ENCODE results near the gene OTOA. TPM values are rescaled to one million over a fixed set of nuclear protein-coding genes. Genes with fewer than 3 reads are reported as not detected.
"Not testable (repeated sequence)": the region's sequence is repeated elsewhere in the genome, so short reads cannot be mapped to it uniquely, and the experiment has no call there.

OTOA gene
- total RNA-seq, 1 experiment from 2014 or later = not detected

DNA sequence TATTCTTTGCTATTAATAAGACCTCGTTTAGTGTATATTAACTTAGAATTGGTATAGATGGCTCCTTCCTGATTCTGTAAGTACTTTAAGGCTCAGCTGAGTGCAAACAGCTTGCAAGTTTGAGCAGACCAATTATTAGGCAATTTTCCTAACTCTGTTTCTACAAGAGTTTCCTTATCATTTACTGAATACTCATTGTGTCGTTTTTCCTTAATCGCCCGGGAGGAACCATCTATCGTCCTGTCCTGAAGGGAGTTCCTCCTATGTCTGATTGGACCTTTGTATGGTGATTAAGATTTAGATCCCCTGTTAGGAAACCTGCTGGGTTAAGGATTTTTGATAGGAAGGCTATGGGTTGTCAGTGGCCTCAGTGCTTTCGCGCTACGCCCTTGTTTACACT lies 32.4 kb upstream of the OTOA start:
- not testable (repeated sequence) for H3K27me3 ChIP-seq (replicated peaks); H3K27ac ChIP-seq; DNase-seq (ENCODE audit: low read depth in 1 of 2, low spot score in 2 of 2); H3K9me3 ChIP-seq (replicated peaks); H3K4me1 ChIP-seq (replicated peaks); H3K4me3 ChIP-seq
- H3K36me3 ChIP-seq = peaks cover 32% of the 10 kb centered on the region

DNA sequence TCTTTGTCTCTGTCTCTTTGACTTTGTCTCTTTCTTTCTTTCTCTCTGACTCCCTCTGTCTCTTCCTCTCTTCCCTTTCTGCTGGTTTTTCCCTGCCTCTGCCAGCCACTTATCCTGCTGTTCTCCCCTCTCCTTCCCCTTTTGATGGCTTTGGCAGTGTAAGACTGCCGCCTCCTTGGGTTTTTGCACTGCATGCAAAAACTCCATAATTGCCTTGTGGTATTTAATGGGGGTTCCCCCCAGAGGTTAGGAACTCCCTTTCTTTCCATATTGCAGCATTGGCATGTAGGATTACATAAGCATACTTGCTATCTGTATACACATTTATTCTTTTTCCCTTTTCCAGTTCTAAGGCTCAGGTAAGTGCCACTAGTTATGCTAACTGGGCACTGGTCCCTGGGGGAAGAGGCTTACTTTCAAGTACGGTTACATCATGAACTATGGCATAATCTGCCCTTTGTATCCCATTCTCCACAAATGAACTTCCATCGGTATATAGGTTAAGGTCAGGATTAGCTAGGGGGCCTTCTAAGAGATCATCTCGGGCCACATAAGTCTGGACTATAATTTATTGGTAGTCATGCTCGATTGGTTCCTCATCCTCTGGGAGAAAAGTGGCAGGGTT lies 31.7 kb upstream of the OTOA start:
- not testable (repeated sequence) for H3K9me3 ChIP-seq (replicated peaks); H3K4me1 ChIP-seq (replicated peaks); H3K27me3 ChIP-seq (replicated peaks); DNase-seq (ENCODE audit: low read depth in 1 of 2, low spot score in 2 of 2); H3K27ac ChIP-seq; H3K4me3 ChIP-seq
- H3K36me3 ChIP-seq = peaks cover 26% of the 10 kb centered on the region

- Histone ChIP-seq H3K4me3 (no peak overlapping the region), H3K4me1 (replicated peaks) (no peaks in the 10 kb centered on the region), H3K9me3 (replicated peaks) (no peaks in the 10 kb centered on the region), H3K36me3 (peaks cover 11% of the 10 kb centered on the region), H3K27ac (no peak overlapping the region), H3K27me3 (replicated peaks) (no peaks in the 10 kb centered on the region)
- no peak for DNase-seq (ENCODE audit: low read depth in 1 of 2, low spot score in 2 of 2)
These were observed 29.6 kb upstream of the OTOA start for GRCh38 chr16:21634216-21634615.

- DNase-seq (ENCODE audit: low read depth in 1 of 2, low spot score in 2 of 2); H3K4me3 ChIP-seq; H3K4me1 ChIP-seq (replicated peaks); H3K27me3 ChIP-seq (replicated peaks); H3K9me3 ChIP-seq (replicated peaks); H3K36me3 ChIP-seq; H3K27ac ChIP-seq: not testable (repeated sequence)
These were observed 28.1 kb upstream of the OTOA start for GRCh38 chr16:21635694-21636093.

GRCh38 chr16:21637032-21637968 lies 26.5 kb upstream of the OTOA start:
- Histone ChIP-seq H3K4me3 (no peak overlapping the region), H3K36me3 (peaks cover 3% of the 10 kb centered on the region; the same call in 1 of the 2 replicates), H3K9me3 (replicated peaks) (no peaks in the 10 kb centered on the region), H3K4me1 (replicated peaks) (no peaks in the 10 kb centered on the region), H3K27me3 (replicated peaks) (no peaks in the 10 kb centered on the region), H3K27ac (no peak overlapping the region)
- DNase-seq (ENCODE audit: low read depth in 1 of 2, low spot score in 2 of 2) = no peak

DNA sequence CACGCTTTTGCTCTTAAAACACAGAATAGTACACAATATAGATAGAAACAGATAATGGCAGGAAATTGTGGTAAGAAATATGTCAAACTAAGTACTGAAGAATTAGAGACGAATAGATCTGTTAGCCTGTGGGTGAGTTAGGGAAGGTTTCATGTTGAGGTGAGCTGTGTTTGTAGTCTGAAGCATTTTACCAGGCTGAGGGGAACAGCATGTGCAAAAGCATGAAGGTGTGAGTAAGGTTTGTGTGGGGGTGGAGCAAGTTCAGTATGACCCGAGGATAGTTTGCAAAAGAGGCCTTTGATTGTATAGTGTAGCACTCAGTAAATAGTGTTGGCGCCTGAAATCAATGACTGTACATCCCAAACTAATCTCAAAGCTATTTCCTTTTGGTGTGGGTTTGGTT lies 25.2 kb upstream of the OTOA start:
- peaks cover 3% of the 10 kb centered on the region; the same call in 1 of the 2 replicates for H3K36me3 ChIP-seq
- no peak overlapping the region for H3K27ac ChIP-seq
- H3K27me3 ChIP-seq (replicated peaks) = no peaks in the 10 kb centered on the region
- H3K4me1 ChIP-seq (replicated peaks) = no peaks in the 10 kb centered on the region
- no peak overlapping the region for H3K4me3 ChIP-seq
- no peak for DNase-seq (ENCODE audit: low read depth in 1 of 2, low spot score in 2 of 2)
- no peaks in the 10 kb centered on the region for H3K9me3 ChIP-seq (replicated peaks)

GRCh38 chr16:21639493-21639892 lies 24.3 kb upstream of the OTOA start:
- no peaks in the 10 kb centered on the region for H3K4me1 ChIP-seq (replicated peaks)
- no peak overlapping the region for H3K4me3 ChIP-seq
- H3K9me3 ChIP-seq (replicated peaks) = no peaks in the 10 kb centered on the region
- no peaks in the 10 kb centered on the region for H3K27me3 ChIP-seq (replicated peaks)
- H3K27ac ChIP-seq = no peak overlapping the region
- peaks cover 3% of the 10 kb centered on the region; the same call in 1 of the 2 replicates for H3K36me3 ChIP-seq
- no peak for DNase-seq (ENCODE audit: low read depth in 1 of 2, low spot score in 2 of 2)

DNA sequence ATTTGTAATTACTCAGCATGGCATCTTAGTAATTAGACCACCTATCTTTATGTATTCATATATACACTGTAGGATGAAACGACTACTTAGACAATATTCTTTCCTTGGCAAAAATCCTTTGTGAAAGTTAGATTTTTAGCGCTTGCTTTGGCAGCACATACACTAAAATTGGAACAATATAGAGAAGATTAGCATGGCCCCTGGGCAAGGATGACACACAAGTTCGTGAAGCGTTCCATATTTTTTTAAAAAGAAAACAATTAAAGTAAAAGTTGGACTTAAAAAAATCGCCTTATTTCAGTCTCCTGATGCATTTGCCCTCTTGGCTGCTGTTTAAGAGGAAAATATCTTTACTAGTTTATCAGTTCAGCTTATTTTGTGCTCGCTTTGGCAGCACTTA lies 21.9 kb upstream of the OTOA start:
- Histone ChIP-seq H3K4me3 (no peak overlapping the region), H3K27ac (no peak overlapping the region), H3K9me3 (replicated peaks) (no peaks in the 10 kb centered on the region), H3K27me3 (replicated peaks) (no peaks in the 10 kb centered on the region), H3K4me1 (replicated peaks) (peaks cover 3% of the 10 kb centered on the region; the same call in 1 of the 2 replicates), H3K36me3 (peaks cover 6% of the 10 kb centered on the region)
- DNase-seq (ENCODE audit: low read depth in 1 of 2, low spot score in 2 of 2) = no peak

GRCh38 chr16:21642861-21643260 lies 20.9 kb upstream of the OTOA start:
- DNase-seq (ENCODE audit: low read depth in 1 of 2, low spot score in 2 of 2) = no peak
- Histone ChIP-seq H3K4me3 (no peak overlapping the region), H3K4me1 (replicated peaks) (peaks cover 8% of the 10 kb centered on the region; the same call in 1 of the 2 replicates), H3K27ac (no peak overlapping the region), H3K27me3 (replicated peaks) (no peaks in the 10 kb centered on the region), H3K9me3 (replicated peaks) (no peaks in the 10 kb centered on the region), H3K36me3 (peaks cover 13% of the 10 kb centered on the region)

- Histone ChIP-seq H3K27ac (no peak overlapping the region), H3K36me3 (peaks cover 13% of the 10 kb centered on the region), H3K27me3 (replicated peaks) (no peaks in the 10 kb centered on the region), H3K9me3 (replicated peaks) (no peaks in the 10 kb centered on the region), H3K4me1 (replicated peaks) (peaks cover 8% of the 10 kb centered on the region; the same call in 1 of the 2 replicates), H3K4me3 (no peak overlapping the region)
- no peak for DNase-seq (ENCODE audit: low read depth in 1 of 2, low spot score in 2 of 2)
These were observed 20.0 kb upstream of the OTOA start for GRCh38 chr16:21643785-21644184.

DNA sequence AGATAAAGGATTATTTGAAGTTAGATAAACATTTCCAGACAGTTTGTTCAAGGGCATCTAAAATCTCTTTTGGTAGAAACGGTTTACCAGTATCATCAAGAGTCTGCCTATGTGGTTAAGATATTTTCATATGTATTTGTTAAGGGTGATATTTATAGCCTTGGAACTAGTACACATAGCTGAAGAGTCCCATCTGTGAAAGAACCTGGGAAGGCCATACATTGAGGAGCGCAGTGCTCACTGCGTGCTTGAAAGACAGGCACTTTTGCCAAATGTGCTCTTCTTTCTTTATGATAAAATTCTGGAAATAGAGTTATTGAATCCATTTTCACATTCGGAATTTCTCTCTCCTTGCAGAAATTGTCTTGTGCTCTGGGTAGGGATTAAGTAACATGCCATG lies 19.1 kb upstream of the OTOA start:
- H3K27me3 ChIP-seq (replicated peaks) = no peaks in the 10 kb centered on the region
- peaks cover 8% of the 10 kb centered on the region; the same call in 1 of the 2 replicates for H3K4me1 ChIP-seq (replicated peaks)
- peaks cover 13% of the 10 kb centered on the region for H3K36me3 ChIP-seq
- no peak for DNase-seq (ENCODE audit: low read depth in 1 of 2, low spot score in 2 of 2)
- H3K4me3 ChIP-seq = no peak overlapping the region
- no peaks in the 10 kb centered on the region for H3K9me3 ChIP-seq (replicated peaks)
- H3K27ac ChIP-seq = no peak overlapping the region

DNA sequence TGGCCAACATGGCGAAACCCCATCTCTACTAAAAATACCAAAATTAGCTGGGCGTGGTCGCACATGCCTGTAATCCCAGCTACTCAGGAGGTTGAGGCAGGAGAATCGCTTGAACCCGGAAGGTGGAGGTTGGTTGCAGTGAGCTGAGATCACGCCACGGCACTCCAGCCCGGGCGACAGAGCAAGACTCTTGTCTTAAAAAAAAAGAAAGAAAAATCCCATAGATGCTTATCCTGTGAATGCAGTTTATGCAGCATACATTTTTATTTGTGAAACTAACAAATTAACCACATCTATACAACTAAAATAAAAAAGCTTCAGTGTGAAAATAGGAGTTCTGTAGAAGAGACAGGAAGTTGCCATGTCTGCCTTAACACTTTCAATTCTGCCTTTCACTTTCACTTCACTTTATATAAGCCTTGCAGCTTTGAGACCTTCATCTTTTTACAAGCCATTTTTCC lies 18.5 kb upstream of the OTOA start:
- Histone ChIP-seq H3K36me3 (peaks cover 13% of the 10 kb centered on the region), H3K4me1 (replicated peaks) (peaks cover 8% of the 10 kb centered on the region; the same call in 1 of the 2 replicates), H3K4me3 (no peak overlapping the region), H3K27me3 (replicated peaks) (no peaks in the 10 kb centered on the region), H3K27ac (no peak overlapping the region), H3K9me3 (replicated peaks) (no peaks in the 10 kb centered on the region)
- DNase-seq (ENCODE audit: low read depth in 1 of 2, low spot score in 2 of 2) = no peak

GRCh38 chr16:21646091-21646490 lies 17.7 kb upstream of the OTOA start:
- peaks cover 10% of the 10 kb centered on the region; the same call in 1 of the 2 replicates for H3K36me3 ChIP-seq
- no peaks in the 10 kb centered on the region for H3K27me3 ChIP-seq (replicated peaks)
- no peak for DNase-seq (ENCODE audit: low read depth in 1 of 2, low spot score in 2 of 2)
- no peak overlapping the region for H3K27ac ChIP-seq
- H3K4me1 ChIP-seq (replicated peaks) = peaks cover 8% of the 10 kb centered on the region; the same call in 1 of the 2 replicates
- no peak overlapping the region for H3K4me3 ChIP-seq
- H3K9me3 ChIP-seq (replicated peaks) = no peaks in the 10 kb centered on the region

Measured in SJSA1 (cell line).